DMS 273 (cell line): ENCODE results near the gene MYOZ3.
A peak's percentile ranks its signal among the peaks of the same experiment; 100 is the strongest.

ENCODE experiments used
- DNase-seq: peaks from one replicate; lab custom pipeline; 2025; ENCODE audit not compliant: unreplicated experiment; lab: John Stamatoyannopoulos, UW

The MYOZ3 gene

GRCh38 chr5:150642567-150642927 is 18.5 kb upstream of the MYOZ3 start:
- peak; percentile 75 for DNase-seq

- DNase-seq: no peak
Measured at GRCh38 chr5:150642991-150643710, 17.9 kb upstream of the MYOZ3 start.

GRCh38 chr5:150644058-150644457 is 17.0 kb upstream of the MYOZ3 start:
- DNase-seq: no peak

GRCh38 chr5:150644514-150644913 is 16.5 kb upstream of the MYOZ3 start:
- peak; percentile 81 for DNase-seq

- DNase-seq: peak; percentile 89
Measured at GRCh38 chr5:150645070-150645700, 15.9 kb upstream of the MYOZ3 start.

- no peak for DNase-seq
Measured at GRCh38 chr5:150647275-150648251, 13.5 kb upstream of the MYOZ3 start.

GRCh38 chr5:150648294-150649107 is 12.6 kb upstream of the MYOZ3 start:
- DNase-seq: no peak

GRCh38 chr5:150649108-150650020 is 11.7 kb upstream of the MYOZ3 start:
- DNase-seq: no peak

GRCh38 chr5:150650021-150651006 is 10.7 kb upstream of the MYOZ3 start:
- DNase-seq: no peak

- DNase-seq: no peak
Measured at GRCh38 chr5:150651382-150651781, 9.7 kb upstream of the MYOZ3 start.

- DNase-seq: no peak
Measured at GRCh38 chr5:150651924-150652671, 9.0 kb upstream of the MYOZ3 start.

- DNase-seq: peak; percentile 30
Measured at GRCh38 chr5:150653145-150653761, 7.8 kb upstream of the MYOZ3 start.

- no peak for DNase-seq
Measured at GRCh38 chr5:150653762-150654556, 7.1 kb upstream of the MYOZ3 start.

GRCh38 chr5:150655221-150655620 is 5.8 kb upstream of the MYOZ3 start:
- DNase-seq: no peak

- DNase-seq: peak; percentile 90
Measured at GRCh38 chr5:150656191-150657132, 4.6 kb upstream of the MYOZ3 start.

GRCh38 chr5:150658121-150658520 is 2.9 kb upstream of the MYOZ3 start:
- DNase-seq: no peak
